ENCODE measurements around the gene RIC3. TPM values are rescaled to one million over a fixed set of nuclear protein-coding genes. Genes with fewer than 3 reads are reported as not detected.

RIC3 gene
- total RNA-seq, 1 donor from 2014 or later, result 8.9 TPM

- peaks cover 27% of the 10 kb centered on the region for H3K27me3 Mint-ChIP-seq (ENCODE audit: low read depth)
- DNase-seq (ENCODE audit: low read depth, low spot score), result no peak
- no peak overlapping the region for H3K4me3 Mint-ChIP-seq
- H3K9me3 Mint-ChIP-seq, result no peaks in the 10 kb centered on the region
- H3K36me3 Mint-ChIP-seq (ENCODE audit: low read depth), result no peaks in the 10 kb centered on the region
- no peaks in the 10 kb centered on the region for H3K4me1 Mint-ChIP-seq
- TF ChIP-seq CTCF (conservative IDR thresholded peaks at IDR 0.05), result no peak
- peak overlapping the region; percentile 9 for H3K27ac Mint-ChIP-seq (ENCODE audit: unreplicated experiment)
Measured at GRCh38 chr11:8067929-8068575, 100.8 kb downstream of the RIC3 start.

- Mint-ChIP-seq H3K9me3 (no peaks in the 10 kb centered on the region), H3K36me3 (ENCODE audit: low read depth) (no peaks in the 10 kb centered on the region), H3K4me1 (no peaks in the 10 kb centered on the region), H3K27ac (ENCODE audit: unreplicated experiment) (peak overlapping the region; percentile 9), H3K27me3 (ENCODE audit: low read depth) (peaks cover 22% of the 10 kb centered on the region), H3K4me3 (no peak overlapping the region)
- DNase-seq (ENCODE audit: low read depth, low spot score), result no peak
- no peak for TF ChIP-seq CTCF (conservative IDR thresholded peaks at IDR 0.05)
Measured at GRCh38 chr11:8067567-8067928, 101.3 kb downstream of the RIC3 start.

- no peak for TF ChIP-seq CTCF (conservative IDR thresholded peaks at IDR 0.05)
- Mint-ChIP-seq H3K36me3 (ENCODE audit: low read depth) (no peaks in the 10 kb centered on the region), H3K4me3 (no peak overlapping the region), H3K27me3 (ENCODE audit: low read depth) (peaks cover 16% of the 10 kb centered on the region), H3K4me1 (no peaks in the 10 kb centered on the region), H3K27ac (ENCODE audit: unreplicated experiment) (no peak overlapping the region), H3K9me3 (no peaks in the 10 kb centered on the region)
- no peak for DNase-seq (ENCODE audit: low read depth, low spot score)
Measured at GRCh38 chr11:8066911-8067455, 101.8 kb downstream of the RIC3 start.

GRCh38 chr11:8066036-8066910 is 102.6 kb downstream of the RIC3 start:
- no peak overlapping the region for H3K4me3 Mint-ChIP-seq
- H3K27me3 Mint-ChIP-seq (ENCODE audit: low read depth), result peaks cover 10% of the 10 kb centered on the region
- no peak for DNase-seq (ENCODE audit: low read depth, low spot score)
- H3K9me3 Mint-ChIP-seq, result no peaks in the 10 kb centered on the region
- H3K4me1 Mint-ChIP-seq, result no peaks in the 10 kb centered on the region
- no peak for TF ChIP-seq CTCF (conservative IDR thresholded peaks at IDR 0.05)
- no peak overlapping the region for H3K27ac Mint-ChIP-seq (ENCODE audit: unreplicated experiment)
- H3K36me3 Mint-ChIP-seq (ENCODE audit: low read depth), result no peaks in the 10 kb centered on the region

GRCh38 chr11:8065031-8065430 is 103.8 kb downstream of the RIC3 start:
- TF ChIP-seq CTCF (conservative IDR thresholded peaks at IDR 0.05), result no peak
- no peak for DNase-seq (ENCODE audit: low read depth, low spot score)
- Mint-ChIP-seq H3K27me3 (ENCODE audit: low read depth) (peaks cover 3% of the 10 kb centered on the region), H3K9me3 (no peaks in the 10 kb centered on the region), H3K36me3 (ENCODE audit: low read depth) (no peaks in the 10 kb centered on the region), H3K4me1 (no peaks in the 10 kb centered on the region), H3K4me3 (no peak overlapping the region), H3K27ac (ENCODE audit: unreplicated experiment) (no peak overlapping the region)
